GM21423 (cell line): ENCODE data around the gene MYCN.
"Not testable (repeated sequence)": the region's sequence is repeated elsewhere in the genome, so short reads cannot be mapped to it uniquely, and the experiment has no call there.

ENCODE experiments used
- ATAC-seq: cut with Tn5 transposase; IDR thresholded peaks from one replicate; pipeline ENCODE4 v1.9.1; 2021; ENCODE audit warnings: mild to moderate bottlenecking, moderate library complexity; ENCODE audit not compliant: unreplicated experiment

MYCN gene

GRCh38 chr2:15942711-15943345 lies 2.5 kb downstream of the MYCN start:
- ATAC-seq = no peak

GRCh38 chr2:15943378-15944280 lies 3.3 kb downstream of the MYCN start:
- no peak for ATAC-seq

GRCh38 chr2:15944325-15945017 lies 4.1 kb downstream of the MYCN start:
- no peak for ATAC-seq

- ATAC-seq = no peak
These were observed 5.8 kb downstream of the MYCN start for GRCh38 chr2:15945909-15946705.

GRCh38 chr2:15946983-15947382 lies 6.6 kb downstream of the MYCN start:
- no peak for ATAC-seq

- no peak for ATAC-seq
These were observed 7.1 kb downstream of the MYCN start for GRCh38 chr2:15947431-15947830.

GRCh38 chr2:15948704-15948957 lies 8.3 kb downstream of the MYCN start:
- ATAC-seq = no peak

GRCh38 chr2:15949126-15949525 lies 8.8 kb downstream of the MYCN start:
- no peak for ATAC-seq

GRCh38 chr2:15949551-15949950 lies 9.2 kb downstream of the MYCN start:
- no peak for ATAC-seq

GRCh38 chr2:15950088-15950952 lies 10.0 kb downstream of the MYCN start:
- ATAC-seq = no peak

- not testable (repeated sequence) for ATAC-seq
These were observed 11.6 kb downstream of the MYCN start for GRCh38 chr2:15951936-15952335.

- ATAC-seq = no peak
These were observed 12.2 kb downstream of the MYCN start for GRCh38 chr2:15952451-15953146.

- no peak for ATAC-seq
These were observed 12.8 kb downstream of the MYCN start for GRCh38 chr2:15953147-15953630.

- no peak for ATAC-seq
These were observed 13.7 kb downstream of the MYCN start for GRCh38 chr2:15953891-15954680.

GRCh38 chr2:15954761-15955160 lies 14.4 kb downstream of the MYCN start:
- ATAC-seq = no peak

- no peak for ATAC-seq
These were observed 15.1 kb downstream of the MYCN start for GRCh38 chr2:15955232-15955988.

- no peak for ATAC-seq
These were observed 15.9 kb downstream of the MYCN start for GRCh38 chr2:15956230-15956629.
